ENCODE measurements around the gene PGP.

Gene PGP

GRCh38 chr16:2163211-2163881 lies 51.3 kb downstream of the PGP start:
- no peak for DNase-seq (ENCODE audit: low spot score)

- DNase-seq (ENCODE audit: low spot score): no peak
Measured at GRCh38 chr16:2162676-2163118, 51.9 kb downstream of the PGP start.

GRCh38 chr16:2161911-2162310 lies 52.7 kb downstream of the PGP start:
- DNase-seq (ENCODE audit: low spot score): no peak
